HG03108 (cell line): ENCODE results near the gene CPNE8.
"Not testable (repeated sequence)": the region's sequence is repeated elsewhere in the genome, so short reads cannot be mapped to it uniquely, and the experiment has no call there.

ENCODE experiments used
- ATAC-seq: cut with Tn5 transposase; IDR thresholded peaks from one replicate; pipeline ENCODE4 v1.9.1; 2021; ENCODE audit warnings: moderate library complexity; ENCODE audit not compliant: unreplicated experiment

Gene CPNE8

DNA sequence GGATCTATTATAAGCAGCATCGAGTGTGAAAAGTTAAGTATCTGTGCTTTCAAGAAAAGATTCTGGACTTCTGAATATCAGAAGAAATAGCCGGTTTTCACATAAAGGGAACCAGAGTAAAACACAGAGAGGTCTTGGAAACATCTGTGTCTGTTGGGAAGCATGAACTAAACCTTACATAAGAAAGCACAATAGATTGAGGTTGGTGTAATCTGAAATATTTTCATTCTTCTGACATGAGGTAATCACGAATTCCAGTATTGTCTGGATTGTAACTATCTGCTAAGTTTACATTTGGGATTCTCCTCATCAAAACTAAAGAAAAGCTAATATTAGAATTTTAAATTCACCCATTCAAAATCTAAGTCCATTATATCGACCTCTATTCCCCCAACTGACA, 161.3 kb downstream of the CPNE8 start:
- ATAC-seq = no peak

DNA sequence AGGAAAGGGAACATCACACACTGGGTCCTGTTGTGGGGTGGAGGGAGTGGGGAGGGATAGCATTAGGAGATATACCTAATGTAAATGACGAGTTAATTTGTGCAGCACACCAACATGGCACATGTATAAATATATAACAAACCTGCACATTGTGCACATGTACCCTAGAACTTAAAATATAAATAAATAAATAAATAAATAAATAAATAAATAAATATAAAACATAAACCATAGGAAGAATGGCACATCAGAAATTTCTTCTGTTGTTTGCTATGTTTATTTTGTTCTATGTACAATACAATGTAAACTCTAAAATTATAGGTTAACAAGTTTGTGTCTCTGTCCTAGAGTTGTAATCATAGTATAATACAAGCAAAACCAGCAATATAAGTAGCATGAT, 162.9 kb downstream of the CPNE8 start:
- not testable (repeated sequence) for ATAC-seq

DNA sequence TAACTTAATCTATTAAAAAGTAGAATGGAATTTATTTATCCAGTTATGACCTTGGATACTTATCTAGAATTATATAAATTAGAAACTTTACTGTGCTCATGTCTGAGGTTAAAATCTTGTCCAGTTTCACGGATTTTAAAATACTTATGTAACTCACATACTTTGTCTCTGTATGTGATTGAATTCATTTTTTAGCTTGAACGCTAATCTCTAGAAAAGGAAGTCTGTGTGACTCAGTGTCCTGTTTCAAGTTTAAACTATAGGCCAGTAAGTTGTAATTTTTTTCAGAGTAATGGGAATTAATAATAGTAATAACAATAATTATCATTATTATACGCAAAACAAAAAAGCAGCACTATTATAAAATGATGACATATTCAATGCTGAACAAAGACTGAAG, 168.6 kb downstream of the CPNE8 start:
- ATAC-seq = no peak

DNA sequence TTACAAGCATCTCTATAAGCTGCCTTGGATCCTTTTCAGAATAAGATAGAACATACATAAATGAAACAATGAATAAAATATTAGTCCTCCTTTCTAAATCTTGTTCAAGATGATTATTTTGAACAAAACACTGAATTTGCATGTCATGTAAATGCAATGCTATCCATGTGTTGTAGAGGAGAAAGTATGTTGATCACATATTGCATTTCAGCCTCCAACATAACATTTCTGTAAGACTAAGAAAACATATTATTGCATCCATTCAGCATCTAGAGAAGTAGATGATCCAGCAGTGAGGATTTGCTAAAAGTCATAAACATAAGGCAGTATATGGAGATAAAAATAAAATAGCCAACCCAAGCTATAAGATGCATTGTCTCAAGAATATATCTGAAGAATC, 172.6 kb downstream of the CPNE8 start:
- ATAC-seq = no peak

DNA sequence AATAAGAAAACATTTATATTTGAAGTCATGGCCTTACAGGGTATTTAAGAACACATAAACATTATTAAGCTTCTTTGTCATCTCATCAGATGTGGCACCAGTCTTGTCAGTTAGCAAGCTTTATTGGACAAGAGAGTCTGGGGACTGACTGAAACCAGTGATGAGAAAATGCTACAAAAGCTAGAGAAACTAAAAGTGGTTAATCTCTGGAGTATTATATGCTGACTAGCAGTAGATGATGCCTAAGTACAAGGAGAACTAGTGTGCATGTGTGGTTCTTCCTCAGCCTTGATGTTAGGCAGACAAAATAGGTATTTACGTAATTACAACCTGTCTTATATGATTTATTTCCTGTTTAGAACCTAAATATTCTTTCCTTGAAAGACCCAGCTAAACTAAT, 176.5 kb downstream of the CPNE8 start:
- no peak for ATAC-seq

DNA sequence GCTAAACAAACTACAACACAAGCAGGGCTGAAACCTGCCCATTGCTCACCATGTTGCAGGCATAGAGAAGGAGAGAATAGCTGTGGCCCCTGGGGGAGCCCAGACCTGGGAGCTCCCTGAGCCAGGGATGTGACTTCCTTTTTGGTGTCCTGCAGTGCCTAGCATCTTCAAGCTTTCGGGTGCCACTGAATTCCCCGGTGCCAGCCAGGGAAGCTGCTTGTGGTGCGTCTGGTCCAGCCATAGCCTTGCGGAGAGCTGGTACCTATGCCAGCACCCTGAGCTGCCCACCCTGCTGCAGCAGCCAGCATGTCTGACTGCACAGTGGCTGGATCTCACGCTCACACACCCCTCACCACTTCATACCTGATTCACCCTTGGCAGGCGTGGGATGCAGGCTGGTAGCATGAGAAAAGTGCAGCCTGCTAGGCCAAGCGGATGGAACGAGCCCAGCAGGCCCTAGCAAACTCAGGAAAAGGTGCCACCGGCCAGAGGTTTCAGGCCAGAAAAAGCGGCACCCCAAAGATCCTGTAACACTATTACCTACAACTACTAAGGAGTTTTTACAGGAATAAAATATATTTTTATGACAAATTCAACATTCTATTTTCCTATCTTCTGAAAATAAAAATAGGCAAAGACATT, 183.7 kb downstream of the CPNE8 start:
- no peak for ATAC-seq

DNA sequence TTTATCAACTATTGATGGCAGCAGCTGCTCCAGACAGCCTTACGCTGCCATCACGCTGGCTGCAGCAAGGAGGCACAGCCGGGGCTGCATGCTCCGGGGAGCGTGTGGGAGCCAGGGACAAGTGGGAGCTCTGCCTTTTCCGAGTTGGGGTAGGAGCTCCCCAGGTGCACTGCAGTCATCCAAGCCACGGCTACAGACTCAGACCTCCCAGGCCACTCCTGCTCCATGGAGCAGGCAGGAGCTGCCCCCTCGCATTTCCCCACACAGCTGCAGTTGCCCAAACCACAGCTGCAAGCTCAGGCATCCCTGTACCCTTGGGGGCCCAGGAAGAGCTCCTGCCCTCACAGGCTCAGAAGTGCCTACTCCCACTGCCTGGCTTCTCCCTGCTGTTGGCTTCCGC, 184.7 kb downstream of the CPNE8 start:
- ATAC-seq = no peak

DNA sequence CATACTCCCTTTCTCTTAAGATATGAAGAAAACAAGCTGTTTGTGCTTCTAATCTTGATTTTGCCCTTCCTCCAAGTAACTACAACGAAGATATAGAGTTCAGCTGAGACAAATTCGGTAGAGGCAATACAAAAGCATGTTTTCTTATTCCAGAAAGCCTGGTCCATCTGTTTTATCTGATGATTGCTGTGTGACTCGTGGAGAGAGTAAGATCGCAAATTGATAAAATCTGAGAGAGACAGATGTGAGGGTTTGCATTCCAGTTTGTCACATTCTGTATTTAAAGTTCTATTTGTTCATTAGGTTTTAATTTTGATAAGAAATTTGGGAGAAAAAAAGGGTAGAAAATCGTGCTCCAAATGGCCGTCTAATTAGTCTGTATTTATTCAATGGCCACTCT, 192.1 kb downstream of the CPNE8 start:
- ATAC-seq = no peak

DNA sequence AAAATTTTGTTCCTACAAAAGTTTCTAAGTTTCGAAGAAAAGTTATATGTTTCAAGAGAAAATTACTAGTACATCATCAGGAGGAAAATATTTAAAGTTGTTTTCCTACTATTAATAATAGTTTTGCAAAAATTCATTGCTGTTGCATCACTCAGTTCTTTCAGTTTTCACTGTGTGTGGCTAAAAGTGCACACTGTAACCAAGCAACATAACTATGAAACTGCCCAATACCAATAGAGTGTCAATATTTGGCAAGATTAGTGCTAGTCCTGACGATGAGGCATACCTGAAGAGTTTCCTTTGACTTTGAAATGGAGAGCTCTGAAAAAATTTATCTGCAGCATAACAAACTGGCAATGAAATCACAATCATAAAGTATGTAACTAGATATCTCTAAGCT, 194.3 kb downstream of the CPNE8 start:
- no peak for ATAC-seq

DNA sequence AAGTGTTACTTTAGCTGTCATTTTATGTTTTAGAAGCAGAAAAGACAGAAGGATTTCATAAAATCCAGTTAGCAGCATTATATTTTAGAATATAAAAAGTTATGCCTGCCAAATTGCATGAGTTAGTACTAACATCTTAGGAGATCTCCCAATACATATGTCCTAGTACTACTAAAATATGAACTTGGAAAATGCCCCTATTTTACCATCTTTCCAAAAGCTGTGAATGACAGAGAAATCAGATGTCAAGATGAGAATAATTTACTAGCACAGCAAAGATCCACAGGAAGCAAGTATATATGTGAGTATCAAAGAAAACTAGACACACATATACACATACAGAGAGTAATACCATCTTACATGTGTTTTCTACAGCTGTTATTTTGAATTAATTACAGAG, 196.9 kb downstream of the CPNE8 start:
- ATAC-seq = no peak

DNA sequence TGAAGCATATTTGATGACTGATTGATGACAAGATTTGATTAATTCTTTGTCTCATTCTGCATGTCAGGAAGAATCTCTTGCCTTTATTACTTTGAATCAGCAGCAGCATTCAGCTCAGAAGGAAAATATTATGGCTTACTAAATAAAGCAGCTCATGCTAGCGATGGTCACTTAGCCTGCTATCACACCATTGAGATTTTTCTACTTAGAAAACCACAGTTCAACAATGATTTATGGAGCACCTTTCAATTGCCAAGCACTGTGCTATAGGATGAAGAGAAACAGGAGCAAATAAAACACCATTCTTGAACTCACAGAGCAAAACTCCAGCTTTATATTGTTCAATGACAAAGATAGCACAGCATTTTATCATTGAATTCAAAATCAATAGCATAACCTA, 197.7 kb downstream of the CPNE8 start:
- no peak for ATAC-seq

DNA sequence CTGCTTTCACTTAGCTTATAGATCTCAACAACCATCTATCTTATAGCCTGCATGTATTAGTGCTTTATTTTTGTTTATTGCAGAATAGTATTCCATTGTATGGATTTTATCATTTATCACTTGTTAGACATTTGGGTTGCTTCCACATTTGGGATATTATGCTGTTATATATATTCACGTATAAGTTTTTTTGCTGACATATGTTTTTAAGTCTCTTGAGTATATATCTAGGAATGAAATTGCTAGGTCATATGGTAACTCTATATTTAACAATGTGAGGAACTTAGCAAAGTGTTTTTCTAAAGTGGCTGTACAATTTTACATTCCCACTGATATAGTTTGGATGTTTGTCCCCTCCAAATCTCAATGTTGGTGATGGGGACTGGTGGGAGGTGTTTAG, 208.1 kb downstream of the CPNE8 start:
- ATAC-seq = no peak

DNA sequence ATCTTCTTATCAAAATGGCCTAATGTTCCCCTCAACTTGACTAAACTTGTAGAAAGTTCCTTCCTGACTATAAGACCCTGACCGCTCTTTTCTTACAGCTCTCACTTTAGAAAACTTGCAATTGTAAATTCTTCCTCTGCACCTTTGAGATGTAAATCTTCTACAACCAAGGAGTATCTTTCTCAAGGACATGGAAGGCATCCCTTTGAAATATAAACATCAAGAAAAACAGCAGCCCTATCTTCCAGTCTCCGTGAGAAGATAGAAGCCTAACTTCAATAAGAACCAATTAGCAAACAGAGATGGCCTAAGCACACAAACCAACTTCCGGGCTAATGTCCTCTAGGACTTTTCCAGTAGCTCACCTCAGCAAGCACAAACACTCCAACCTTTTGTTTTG, 210.3 kb downstream of the CPNE8 start:
- no peak for ATAC-seq

DNA sequence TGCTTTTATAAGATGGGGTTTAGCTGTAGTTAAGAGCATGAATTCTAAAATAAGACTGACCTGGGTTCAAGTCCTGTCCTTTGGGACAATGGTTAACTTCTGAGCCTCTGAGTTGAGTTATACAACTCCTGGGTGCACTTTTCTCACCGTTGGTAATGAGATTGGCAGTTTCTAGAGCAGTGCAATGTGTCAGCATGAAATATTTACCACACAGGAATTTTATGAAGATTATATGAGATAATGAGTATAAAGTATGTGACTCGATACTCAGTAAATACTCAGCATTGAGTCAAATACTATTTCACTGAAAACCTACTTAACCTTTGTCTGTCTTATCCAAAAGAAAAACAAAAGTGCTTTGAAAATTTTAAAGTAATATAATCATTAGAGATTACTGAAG, 214.2 kb downstream of the CPNE8 start:
- no peak for ATAC-seq

DNA sequence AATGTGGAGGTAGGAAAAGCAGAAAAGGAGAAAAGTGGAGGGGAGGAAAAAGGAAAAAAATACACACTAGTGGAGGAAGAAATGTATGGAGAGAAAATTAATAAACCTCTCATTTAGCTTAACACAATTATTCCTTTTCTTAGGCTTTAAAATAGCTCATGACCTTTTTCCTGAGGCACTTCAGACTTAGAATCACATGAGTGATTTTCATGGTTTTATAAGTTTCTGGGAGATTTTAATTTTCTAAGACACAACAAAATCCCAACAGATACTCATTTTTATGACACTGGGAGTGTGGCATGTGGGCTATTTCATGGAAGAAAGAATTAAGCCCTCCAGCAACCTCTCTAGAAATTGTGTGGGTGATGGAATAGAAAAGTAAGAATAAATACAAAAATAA, 214.7 kb downstream of the CPNE8 start:
- ATAC-seq = no peak

DNA sequence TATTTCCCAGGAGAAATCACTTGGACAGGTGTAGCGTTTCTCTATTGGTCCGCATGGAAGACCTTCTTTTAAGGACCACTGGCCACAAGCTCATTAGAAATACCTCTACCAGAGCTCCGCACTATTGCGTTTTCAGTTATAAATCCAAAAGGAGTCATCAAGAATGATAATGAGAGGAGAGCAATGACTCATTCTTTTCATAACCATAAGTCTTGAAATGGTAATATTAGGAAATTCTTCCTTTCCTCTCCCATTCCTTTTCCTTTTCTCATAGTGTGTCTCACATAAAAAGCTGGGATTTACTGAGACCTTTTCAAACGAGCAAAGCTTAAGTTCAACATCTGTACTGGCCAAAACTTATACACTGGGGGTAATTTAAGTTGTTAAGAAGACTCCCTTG, 215.7 kb downstream of the CPNE8 start:
- ATAC-seq = no peak

DNA sequence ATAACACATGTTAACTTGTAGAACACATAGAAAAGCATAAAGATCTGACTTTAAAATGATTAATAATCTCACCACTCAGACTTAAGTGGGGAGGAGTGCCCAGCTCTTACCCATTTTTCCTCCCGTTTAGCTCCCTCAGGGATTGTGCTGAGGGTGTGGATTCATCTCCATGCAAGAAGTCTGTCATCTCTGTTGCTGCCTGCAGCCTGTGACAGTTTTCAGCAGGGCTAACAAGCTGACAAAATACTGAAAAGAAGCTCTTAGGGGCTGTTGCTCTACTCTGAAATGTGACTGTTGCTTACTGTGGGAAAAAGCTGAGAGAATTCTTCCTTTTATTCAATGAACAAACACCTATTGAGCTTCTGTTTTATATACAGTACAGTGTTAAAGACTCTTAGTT, 216.2 kb downstream of the CPNE8 start:
- no peak for ATAC-seq

DNA sequence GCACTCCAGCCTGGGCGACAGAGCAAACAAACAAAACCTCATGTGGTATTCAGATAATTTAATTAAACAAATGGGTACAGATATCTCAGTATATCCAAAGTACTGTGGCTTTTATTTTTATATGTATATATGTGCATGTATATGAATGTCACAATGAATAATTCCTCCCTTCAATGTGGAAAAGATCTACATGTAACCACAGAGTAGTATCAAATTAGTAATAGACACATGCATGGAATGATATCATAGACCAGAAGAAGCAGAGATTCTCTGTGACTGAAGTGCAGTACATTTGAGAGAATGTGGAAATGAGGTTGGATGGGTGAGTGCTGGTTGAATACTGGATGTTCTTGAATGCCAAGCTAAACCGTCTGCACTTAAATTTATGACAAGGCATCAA, 222.9 kb downstream of the CPNE8 start:
- no peak for ATAC-seq

DNA sequence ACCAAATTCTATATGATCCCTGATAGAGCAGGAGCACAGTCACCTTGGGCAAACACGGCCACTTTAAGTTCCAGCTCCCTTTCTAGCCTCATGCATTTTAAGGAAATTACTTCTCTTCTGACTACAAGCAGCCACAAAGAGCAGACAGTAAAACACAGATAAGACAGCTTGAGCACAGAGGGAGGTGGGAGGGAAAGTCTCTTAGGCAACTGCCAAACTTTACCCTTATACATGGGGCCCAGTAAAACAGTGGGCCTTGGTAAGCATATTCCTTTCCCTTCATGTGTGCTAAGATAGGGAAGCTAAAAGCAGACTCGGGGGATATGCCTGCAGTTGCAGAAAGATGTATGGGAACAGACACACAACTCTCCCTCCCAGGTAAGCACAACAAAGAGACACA, 235.9 kb downstream of the CPNE8 start:
- no peak for ATAC-seq

DNA sequence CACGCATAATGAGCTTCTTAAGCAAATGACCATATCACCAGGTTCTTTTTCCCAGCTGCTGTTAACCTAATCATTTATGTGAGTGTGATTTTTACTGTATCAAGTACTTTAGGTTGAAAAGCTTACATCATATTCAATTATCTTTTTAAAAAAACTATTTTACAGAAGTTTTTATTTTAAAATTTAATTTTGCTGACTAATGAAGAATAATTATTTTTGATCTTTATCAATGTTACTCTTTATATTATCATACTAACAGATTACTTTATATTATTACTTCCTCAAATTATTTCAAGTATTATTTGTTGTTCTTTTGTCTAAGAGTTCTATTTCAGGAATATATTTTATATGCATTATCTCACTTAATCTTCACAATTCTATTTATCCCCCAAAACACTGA, 236.3 kb downstream of the CPNE8 start:
- no peak for ATAC-seq

DNA sequence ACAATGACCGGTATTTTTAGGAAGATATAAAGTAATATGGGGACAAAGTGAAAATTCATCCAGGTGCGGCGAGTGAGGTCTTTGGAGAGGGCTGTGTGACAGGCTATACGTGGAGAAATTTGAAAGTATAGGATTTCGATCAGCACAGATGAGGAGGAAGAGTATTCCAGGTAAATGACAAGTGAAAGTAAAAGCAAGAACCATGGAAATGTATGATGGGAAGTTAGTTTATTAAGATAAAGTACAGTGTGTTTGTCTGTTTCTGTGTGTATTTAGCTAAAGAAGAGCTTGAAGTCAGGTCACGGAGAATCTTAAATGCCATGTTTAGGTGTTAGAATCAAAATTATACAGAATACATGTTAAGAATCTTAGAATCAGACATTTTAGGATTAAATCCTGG, 239.0 kb downstream of the CPNE8 start:
- no peak for ATAC-seq

DNA sequence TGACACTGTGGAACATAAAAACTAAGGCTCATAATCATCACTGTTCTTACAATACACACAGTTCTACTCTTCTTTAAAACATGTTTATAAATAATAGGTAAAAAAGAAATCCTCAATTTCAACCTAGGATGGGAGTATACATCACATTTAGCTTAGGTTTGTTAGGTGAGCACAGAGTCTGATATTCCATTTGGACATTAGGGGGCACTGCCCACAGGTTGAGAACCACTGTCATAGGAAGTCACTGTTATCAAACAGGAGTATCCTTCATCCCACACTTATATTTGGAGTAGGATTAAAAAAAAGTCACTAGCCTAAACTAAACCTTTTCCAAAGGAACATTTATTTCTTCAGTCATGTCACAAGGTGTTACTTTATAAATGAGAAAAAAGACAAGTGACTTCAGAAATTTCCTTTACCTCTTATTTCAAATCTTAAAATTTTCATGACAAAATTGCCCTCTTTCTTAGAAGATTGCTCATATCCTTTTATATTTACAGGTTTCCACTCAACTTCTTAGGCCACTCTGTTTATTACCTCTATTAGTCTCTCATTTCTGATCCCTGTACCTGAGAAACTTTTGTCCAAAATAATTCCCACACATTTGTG, 240.6 kb downstream of the CPNE8 start:
- no peak for ATAC-seq

DNA sequence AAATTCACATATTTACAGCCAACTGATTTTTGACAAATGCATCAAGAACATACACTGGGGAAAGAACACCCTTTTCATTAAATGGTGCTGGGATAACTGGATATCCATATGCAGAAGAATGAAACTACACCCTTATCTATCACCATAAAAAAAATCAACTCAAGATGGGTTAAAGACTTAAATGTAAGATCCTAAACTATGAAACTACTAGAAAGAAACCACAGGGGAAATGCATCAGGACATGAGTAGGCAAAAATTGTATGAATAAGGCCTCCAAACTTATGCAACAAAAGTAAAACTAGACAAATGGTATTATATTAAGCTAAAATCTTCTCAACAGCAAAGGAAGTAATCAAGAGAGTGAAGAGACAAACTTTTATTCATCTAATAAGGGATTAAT, 242.6 kb downstream of the CPNE8 start:
- ATAC-seq = no peak
